SK-N-SH (cell line): ENCODE results near the gene RAB8B. TPM values are rescaled to one million over a fixed set of nuclear protein-coding genes. Genes with fewer than 3 reads are reported as not detected.
"Not testable (repeated sequence)": the region's sequence is repeated elsewhere in the genome, so short reads cannot be mapped to it uniquely, and the experiment has no call there.

Source experiments
- CTCF ChIA-PET: fragments of 300-600, 350-600 bp; formaldehyde crosslinking; extraction: SDS; loops from one replicate; lab custom pipeline; 2021; lab: Yijun Ruan, JAX
- POLR2A ChIA-PET: fragments of 350-600 bp; sonication (Branson Sonifier 250); formaldehyde crosslinking; extraction: SDS; loops from one replicate; lab custom pipeline; 2020; ENCODE audit warnings: antibody characterized with exemption, inconsistent platforms; lab: Yijun Ruan, JAX
- DNase-seq: peaks from one replicate; pipeline ENCODE4 v3.0.0; 2012
- H2AFZ ChIP-seq: fragments of 200-600 bp; sonication (generic); 2 replicates; pipeline ENCODE4 v1.8.1; 2016; ENCODE audit warnings: antibody characterized with exemption, mild to moderate bottlenecking, low read depth
- H3F3A ChIP-seq: fragments of 200-600 bp; sonication (generic); replicated peaks from 2 replicates; pipeline ENCODE3; 2016; ENCODE audit warnings: antibody characterized with exemption, mild to moderate bottlenecking; ENCODE audit not compliant: insufficient read depth
- H3K27ac ChIP-seq, 2 experiments: fragments of 200-500 bp in 1 of 2; fragments of 200-600 bp in 1 of 2; sonication (Bioruptor generic) in 1 of 2; sonication (generic), shearing (Covaris generic) in 1 of 2; 2 replicates each; pipeline versions ENCODE4 v1.5.1 to v1.6.1; 2014 to 2016; ENCODE audit warnings: low read depth in 2 of 2, inconsistent platforms in 1 of 2, low read length in 1 of 2, mild to moderate bottlenecking in 1 of 2, mixed read lengths in 1 of 2
- H3K27me3 ChIP-seq: fragments of 200-600 bp; sonication (generic), shearing (Covaris generic); 2 replicates; pipeline ENCODE4 v1.6.1; 2016; ENCODE audit warnings: mixed run types; ENCODE audit not compliant: insufficient read depth
- H3K36me3 ChIP-seq, 2 experiments: fragments of 200-500 bp in 1 of 2; fragments of 200-600 bp in 1 of 2; sonication (Bioruptor generic) in 1 of 2; sonication (generic) in 1 of 2; replicated peaks in 1 of 2; 2 replicates each; pipeline versions ENCODE3 to v1.5.1; 2014 to 2016; ENCODE audit warnings: low read length in 1 of 2, mild to moderate bottlenecking in 1 of 2; ENCODE audit not compliant: insufficient read depth in 2 of 2, control insufficient read depth in 1 of 2
- H3K4me1 ChIP-seq, 2 experiments: fragments of 200-500 bp in 1 of 2; fragments of 200-600 bp in 1 of 2; sonication (Bioruptor generic) in 1 of 2; sonication (generic), shearing (Covaris generic) in 1 of 2; 2 replicates each; pipeline versions ENCODE4 v1.5.1 to v1.6.1; 2014 to 2016; ENCODE audit warnings: low read depth in 1 of 2, low read length in 1 of 2, mixed run types in 1 of 2; ENCODE audit not compliant: insufficient read depth in 2 of 2, control insufficient read depth in 1 of 2
- H3K4me2 ChIP-seq: fragments of 200-600 bp; sonication (generic), shearing (Covaris generic); 2 replicates; pipeline ENCODE4 v1.6.1; 2017; ENCODE audit warnings: mixed run types
- H3K4me3 ChIP-seq, 2 experiments: fragments of 200-500 bp in 1 of 2; fragments of 200-600 bp in 1 of 2; sonication (Bioruptor generic) in 1 of 2; sonication (generic), shearing (Covaris generic) in 1 of 2; 2 replicates each; pipeline versions ENCODE4 v1.5.1 to v1.8.1; 2014 to 2016; ENCODE audit warnings: low read depth in 2 of 2, inconsistent platforms in 1 of 2, low read length in 1 of 2, mild to moderate bottlenecking in 1 of 2, mixed read lengths in 1 of 2, moderate library complexity in 1 of 2
- H3K79me2 ChIP-seq: fragments of 200-600 bp; sonication (generic); 2 replicates; pipeline ENCODE4 v1.8.1; 2017; ENCODE audit warnings: mild to moderate bottlenecking; ENCODE audit not compliant: insufficient read depth
- H3K9ac ChIP-seq: fragments of 200-600 bp; sonication (generic); 2 replicates; pipeline ENCODE4 v1.6.1; 2017; ENCODE audit warnings: mixed run types
- H3K9me2 ChIP-seq: fragments of 200-600 bp; sonication (generic); 2 replicates; pipeline ENCODE4 v1.6.1; 2017; ENCODE audit warnings: mixed run types
- H3K9me3 ChIP-seq: fragments of 200-600 bp; sonication (generic); 2 replicates; pipeline ENCODE4 v1.6.1; 2017; ENCODE audit warnings: mixed run types, mild to moderate bottlenecking, moderate library complexity
- H4K20me1 ChIP-seq: fragments of 200-600 bp; sonication (generic); 2 replicates; pipeline ENCODE4 v1.6.1; 2017; ENCODE audit warnings: mild to moderate bottlenecking, mixed run types; ENCODE audit not compliant: insufficient read depth
- CHD2 ChIP-seq: fragments of 150-350 bp; IDR thresholded peaks from 2 replicates; pipeline ENCODE4 v1.6.1; 2018; ENCODE audit warnings: low read length; ENCODE audit not compliant: partially characterized antibody
- ELF1 ChIP-seq: IDR thresholded peaks from 2 replicates; pipeline ENCODE4 v1.4.0; 2012
- EP300 ChIP-seq, 2 experiments: IDR thresholded peaks; 2 replicates each; pipeline versions ENCODE4 v1.4.0 to v1.6.1; 2012; ENCODE audit warnings: borderline replicate concordance in 1 of 2, low read depth in 1 of 2, low read length in 1 of 2
- GABPA ChIP-seq: IDR thresholded peaks from 2 replicates; pipeline ENCODE4 v1.4.0; 2012; ENCODE audit warnings: low read depth, mild to moderate bottlenecking
- GATA2 ChIP-seq: sonication (generic); formaldehyde crosslinking; IDR thresholded peaks from 2 replicates; pipeline ENCODE4 v1.5.0; 2020; ENCODE audit warnings: mild to moderate bottlenecking, missing genetic modification reagents
- MEF2A ChIP-seq: IDR thresholded peaks from 2 replicates; pipeline ENCODE4 v1.4.0; 2012; ENCODE audit warnings: low read depth, borderline replicate concordance
- RCOR1 ChIP-seq: fragments of 150-350 bp; IDR thresholded peaks from 2 replicates; pipeline ENCODE4 v1.6.1; 2017; ENCODE audit warnings: antibody characterized with exemption, low read length
- RFX5 ChIP-seq: IDR thresholded peaks from 2 replicates; pipeline ENCODE4 v1.6.1; 2012; ENCODE audit warnings: mild to moderate bottlenecking, improper control_type of control experiment, low read length
- RXRA ChIP-seq: IDR thresholded peaks from 2 replicates; pipeline ENCODE4 v1.4.0; 2012; ENCODE audit warnings: low read depth, mild to moderate bottlenecking, borderline replicate concordance
- SMC3 ChIP-seq: IDR thresholded peaks from 2 replicates; pipeline ENCODE4 v1.6.1; 2012; ENCODE audit warnings: low read depth, low read length, improper control_type of control experiment
- TCF12 ChIP-seq: IDR thresholded peaks from 2 replicates; pipeline ENCODE4 v1.4.0; 2012
- TEAD4 ChIP-seq: IDR thresholded peaks from 2 replicates; pipeline ENCODE4 v1.4.0; 2012; ENCODE audit warnings: mild to moderate bottlenecking, borderline replicate concordance; ENCODE audit not compliant: insufficient read depth
- WGBS: methylation state at CpG from one replicate; pipeline ENCODE4 v1.1.6; 2017; ENCODE audit warnings: low lambda C conversion rate; 5-methylcytosine and 5-hydroxymethylcytosine counted together
- polyA plus RNA-seq, 3 experiments: library from polyadenylated mRNA; depleted of rRNA; stranded (reverse); fragments of >200 nt; gene quantifications; 2 replicates each; pipeline ENCODE4 v1.2.3, GENCODE V29; 2012
- TF ChIP-seq, protein P1 (sequence below): IDR thresholded peaks from 2 replicates; pipeline ENCODE4 v1.6.1; 2012; ENCODE audit warnings: mild to moderate bottlenecking, low read depth, low read length, moderate library complexity
- TF ChIP-seq, protein P2 (sequence below): fragments of 150-350 bp; IDR thresholded peaks from 2 replicates; pipeline ENCODE4 v1.6.1; 2016; ENCODE audit warnings: mild to moderate bottlenecking, low read depth, low read length
- TF ChIP-seq, protein P3 (sequence below): IDR thresholded peaks from 2 replicates; pipeline ENCODE4 v1.4.0; 2012; ENCODE audit warnings: low read depth, borderline replicate concordance

The RAB8B gene
- polyA plus RNA-seq, 1 of the 3 experiments (the other 2 are of a cell fraction) = 5.4 TPM

DNA sequence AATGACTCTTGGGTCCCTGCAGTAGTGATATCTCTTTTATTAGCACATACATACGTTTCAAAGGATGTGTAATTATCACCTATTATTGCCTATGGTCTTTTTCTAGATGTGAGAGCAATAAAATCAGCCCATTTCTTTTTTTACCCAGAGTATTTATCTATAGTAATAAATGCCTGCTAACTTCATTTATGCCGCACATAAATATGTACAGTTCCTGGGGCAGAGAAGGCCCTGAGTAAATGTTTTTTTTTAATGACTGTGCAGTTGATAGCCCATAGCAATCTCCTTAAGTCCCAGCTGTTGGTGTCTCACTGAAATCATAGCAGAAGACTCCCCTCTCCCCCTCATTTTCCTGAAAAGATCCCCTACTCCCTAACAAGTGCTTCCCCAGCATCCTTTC, 16.7 kb downstream of the RAB8B start (continued):
- no peak for TF ChIP-seq SMC3
- TF ChIP-seq, protein P1, sequence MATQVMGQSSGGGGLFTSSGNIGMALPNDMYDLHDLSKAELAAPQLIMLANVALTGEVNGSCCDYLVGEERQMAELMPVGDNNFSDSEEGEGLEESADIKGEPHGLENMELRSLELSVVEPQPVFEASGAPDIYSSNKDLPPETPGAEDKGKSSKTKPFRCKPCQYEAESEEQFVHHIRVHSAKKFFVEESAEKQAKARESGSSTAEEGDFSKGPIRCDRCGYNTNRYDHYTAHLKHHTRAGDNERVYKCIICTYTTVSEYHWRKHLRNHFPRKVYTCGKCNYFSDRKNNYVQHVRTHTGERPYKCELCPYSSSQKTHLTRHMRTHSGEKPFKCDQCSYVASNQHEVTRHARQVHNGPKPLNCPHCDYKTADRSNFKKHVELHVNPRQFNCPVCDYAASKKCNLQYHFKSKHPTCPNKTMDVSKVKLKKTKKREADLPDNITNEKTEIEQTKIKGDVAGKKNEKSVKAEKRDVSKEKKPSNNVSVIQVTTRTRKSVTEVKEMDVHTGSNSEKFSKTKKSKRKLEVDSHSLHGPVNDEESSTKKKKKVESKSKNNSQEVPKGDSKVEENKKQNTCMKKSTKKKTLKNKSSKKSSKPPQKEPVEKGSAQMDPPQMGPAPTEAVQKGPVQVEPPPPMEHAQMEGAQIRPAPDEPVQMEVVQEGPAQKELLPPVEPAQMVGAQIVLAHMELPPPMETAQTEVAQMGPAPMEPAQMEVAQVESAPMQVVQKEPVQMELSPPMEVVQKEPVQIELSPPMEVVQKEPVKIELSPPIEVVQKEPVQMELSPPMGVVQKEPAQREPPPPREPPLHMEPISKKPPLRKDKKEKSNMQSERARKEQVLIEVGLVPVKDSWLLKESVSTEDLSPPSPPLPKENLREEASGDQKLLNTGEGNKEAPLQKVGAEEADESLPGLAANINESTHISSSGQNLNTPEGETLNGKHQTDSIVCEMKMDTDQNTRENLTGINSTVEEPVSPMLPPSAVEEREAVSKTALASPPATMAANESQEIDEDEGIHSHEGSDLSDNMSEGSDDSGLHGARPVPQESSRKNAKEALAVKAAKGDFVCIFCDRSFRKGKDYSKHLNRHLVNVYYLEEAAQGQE = no peak
- TF ChIP-seq RFX5 = no peak
- no peak for TF ChIP-seq ELF1

DNA sequence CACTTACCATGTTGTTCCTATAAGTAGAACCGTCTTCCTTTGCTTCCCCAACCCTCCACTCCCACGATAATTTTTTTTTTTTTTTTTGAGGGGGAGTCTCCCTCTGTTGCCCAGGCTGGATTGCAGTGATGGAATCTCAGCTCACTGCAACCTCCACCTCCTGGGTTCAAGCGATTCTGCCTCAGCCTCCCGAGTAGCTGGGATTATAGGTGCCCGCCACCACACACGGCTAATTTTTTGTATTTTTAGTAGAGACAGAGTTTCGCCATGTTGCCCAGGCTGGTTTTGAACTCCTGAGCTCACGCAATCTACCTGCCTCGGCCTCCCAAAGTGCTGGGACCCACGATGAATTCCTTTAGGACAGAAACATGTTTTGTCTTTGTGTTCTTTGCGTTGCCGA, 19.4 kb downstream of the RAB8B start:
- H3K4me3 ChIP-seq, H3K9ac ChIP-seq, H3K4me2 ChIP-seq, H3K9me2 ChIP-seq, H2AFZ ChIP-seq, CTCF ChIA-PET, H3K9me3 ChIP-seq, H4K20me1 ChIP-seq, DNase-seq, H3K27ac ChIP-seq, H3K36me3 ChIP-seq, POLR2A ChIA-PET, H3K27me3 ChIP-seq: not testable (repeated sequence)
- H3F3A ChIP-seq = peaks cover 23% of the 10 kb centered on the region
- peaks cover 24 to 28% of the 10 kb centered on the region in 2 experiments for H3K4me1 ChIP-seq
- WGBS = 95% methylated on average over 12 of the region's 12 CpGs
- H3K79me2 ChIP-seq = peaks cover 42% of the 10 kb centered on the region

DNA sequence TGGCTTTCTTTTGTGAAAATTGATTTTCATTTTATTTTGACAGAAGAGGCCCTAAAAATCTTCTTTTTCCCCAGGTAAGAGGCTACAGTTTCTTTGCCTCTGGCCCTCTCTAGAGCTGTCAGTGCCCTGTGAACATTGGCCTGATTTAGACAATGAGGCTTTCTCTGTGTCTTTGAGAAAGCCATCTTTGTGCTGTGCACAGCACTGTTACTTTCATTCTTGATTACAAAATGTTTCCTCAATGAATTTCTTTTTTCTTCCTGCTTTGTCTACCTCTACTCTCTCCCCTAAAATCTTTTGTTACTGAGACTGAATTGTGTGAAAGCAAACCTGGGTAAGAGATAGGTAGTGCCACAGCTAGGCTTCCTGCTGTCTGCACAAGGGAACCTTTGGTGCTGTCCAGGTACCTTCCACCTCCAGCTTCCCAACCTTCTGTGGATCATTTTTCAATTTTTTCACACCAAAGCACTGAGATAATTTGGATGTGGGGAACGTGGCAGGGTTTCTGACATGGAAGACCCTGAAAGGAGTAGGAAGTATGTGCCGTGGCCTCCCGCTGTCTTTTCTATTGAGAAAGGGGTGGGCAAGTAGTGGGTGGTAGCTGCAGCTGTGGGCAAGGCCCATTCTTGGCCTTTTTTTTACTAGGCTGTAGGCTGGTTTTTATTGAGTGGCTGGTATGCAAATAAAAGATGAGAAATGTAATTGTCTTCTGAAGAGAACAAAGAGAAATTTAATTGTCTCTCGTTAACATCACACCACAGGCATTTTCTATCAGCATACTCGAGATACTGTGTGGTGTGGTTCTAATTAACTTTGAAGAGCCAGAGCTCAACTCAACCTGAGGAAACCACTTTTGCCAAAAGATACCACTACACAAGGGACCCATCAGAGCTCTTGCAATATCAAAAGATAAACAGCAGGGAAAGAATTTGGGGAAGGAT, 21.0 kb downstream of the RAB8B start:
- TF ChIP-seq TCF12 (peak; percentile 21; the same call in 1 of the 2 replicates), GABPA (no peak), RCOR1 (peak; percentile 79; the same call in 1 of the 2 replicates), SMC3 (no peak), TEAD4 (no peak), CHD2 (no peak), RXRA (no peak), GATA2 (CRISPR knock-in tag) (peak; percentile 48; the same call in 1 of the 2 replicates), EP300 (IDR thresholded peaks at IDR 0.05; ENCODE audit: borderline replicate concordance in 1 of 2, low read depth in 1 of 2, low read length in 1 of 2) (peak in 1 of 2 experiments; percentile 67; a peak in 1 of 4 replicates), MEF2A (no peak)
- TF ChIP-seq, protein P2, sequence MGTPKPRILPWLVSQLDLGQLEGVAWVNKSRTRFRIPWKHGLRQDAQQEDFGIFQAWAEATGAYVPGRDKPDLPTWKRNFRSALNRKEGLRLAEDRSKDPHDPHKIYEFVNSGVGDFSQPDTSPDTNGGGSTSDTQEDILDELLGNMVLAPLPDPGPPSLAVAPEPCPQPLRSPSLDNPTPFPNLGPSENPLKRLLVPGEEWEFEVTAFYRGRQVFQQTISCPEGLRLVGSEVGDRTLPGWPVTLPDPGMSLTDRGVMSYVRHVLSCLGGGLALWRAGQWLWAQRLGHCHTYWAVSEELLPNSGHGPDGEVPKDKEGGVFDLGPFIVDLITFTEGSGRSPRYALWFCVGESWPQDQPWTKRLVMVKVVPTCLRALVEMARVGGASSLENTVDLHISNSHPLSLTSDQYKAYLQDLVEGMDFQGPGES = no peak
- TF ChIP-seq, protein P3, sequence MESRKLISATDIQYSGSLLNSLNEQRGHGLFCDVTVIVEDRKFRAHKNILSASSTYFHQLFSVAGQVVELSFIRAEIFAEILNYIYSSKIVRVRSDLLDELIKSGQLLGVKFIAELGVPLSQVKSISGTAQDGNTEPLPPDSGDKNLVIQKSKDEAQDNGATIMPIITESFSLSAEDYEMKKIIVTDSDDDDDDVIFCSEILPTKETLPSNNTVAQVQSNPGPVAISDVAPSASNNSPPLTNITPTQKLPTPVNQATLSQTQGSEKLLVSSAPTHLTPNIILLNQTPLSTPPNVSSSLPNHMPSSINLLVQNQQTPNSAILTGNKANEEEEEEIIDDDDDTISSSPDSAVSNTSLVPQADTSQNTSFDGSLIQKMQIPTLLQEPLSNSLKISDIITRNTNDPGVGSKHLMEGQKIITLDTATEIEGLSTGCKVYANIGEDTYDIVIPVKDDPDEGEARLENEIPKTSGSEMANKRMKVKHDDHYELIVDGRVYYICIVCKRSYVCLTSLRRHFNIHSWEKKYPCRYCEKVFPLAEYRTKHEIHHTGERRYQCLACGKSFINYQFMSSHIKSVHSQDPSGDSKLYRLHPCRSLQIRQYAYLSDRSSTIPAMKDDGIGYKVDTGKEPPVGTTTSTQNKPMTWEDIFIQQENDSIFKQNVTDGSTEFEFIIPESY = no peak
- H4K20me1 ChIP-seq = no peaks in the 10 kb centered on the region
- peaks cover 29% of the 10 kb centered on the region for H3F3A ChIP-seq
- H3K79me2 ChIP-seq = peaks cover 58% of the 10 kb centered on the region
- no peak for DNase-seq
- H3K4me3 ChIP-seq = no peak overlapping the region
- no peaks in the 10 kb centered on the region for H3K9me3 ChIP-seq
- H3K4me2 ChIP-seq = no peak overlapping the region
- peak overlapping the region in 1 of 2 experiments; percentile 41; a peak in 2 of 4 replicates for H3K27ac ChIP-seq
- H3K36me3 ChIP-seq = no peaks in the 10 kb centered on the region
- POLR2A ChIA-PET = no interaction called here
- WGBS = 84% methylated on average over 5 of the region's 5 CpGs
- peaks cover 24 to 28% of the 10 kb centered on the region in 2 experiments for H3K4me1 ChIP-seq
- no peak overlapping the region for H2AFZ ChIP-seq
- no peaks in the 10 kb centered on the region for H3K27me3 ChIP-seq
- CTCF ChIA-PET = interaction anchor here (1.1 to 1.3 kb wide), 2 partner anchors 12 to 192 kb away, joined by 3 read pairs; no protein-coding TSS in a partner anchor
- H3K9me2 ChIP-seq = no peaks in the 10 kb centered on the region
- no peak overlapping the region for H3K9ac ChIP-seq
